Choroid plexus epithelial cell (primary cell): ENCODE measurements around the gene AUTS2.

Source experiments
- DNase-seq: peaks from one replicate; pipeline ENCODE4 v3.0.0-alpha.2; 2010; ENCODE audit warnings: low read depth
- H3K4me3 ChIP-seq: 2 replicates; pipeline ENCODE4 v1.5.1; 2011; ENCODE audit warnings: low read depth, mild to moderate bottlenecking, control low read depth, low read length, moderate library complexity
- CTCF ChIP-seq: conservative IDR thresholded peaks from 2 replicates; pipeline ENCODE4 v1.5.1; 2011; ENCODE audit warnings: low read depth, mild to moderate bottlenecking, control low read depth, inconsistent platforms, low read length, moderate library complexity

The AUTS2 gene

DNA sequence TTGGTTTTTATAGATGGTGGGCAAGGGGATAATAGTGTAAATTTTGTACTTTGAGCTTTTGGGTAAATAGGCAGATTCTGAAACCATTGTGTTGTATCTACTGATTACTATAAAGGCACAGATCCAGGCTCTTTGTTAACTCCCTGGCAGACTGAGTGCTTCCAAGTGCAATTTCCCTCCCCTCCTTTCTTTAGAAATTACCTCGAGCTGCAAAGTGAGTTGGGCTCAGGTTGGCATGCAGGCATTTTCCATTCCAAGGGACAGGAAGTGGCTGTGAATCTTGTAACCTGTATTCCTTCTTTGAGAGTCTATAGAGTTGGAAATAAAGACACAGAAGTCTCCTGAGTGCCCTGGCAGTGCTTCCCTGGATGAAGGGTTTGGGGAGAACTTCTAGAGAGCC lies 1039.5 kb downstream of the AUTS2 start:
- DNase-seq: no peak
- no peak overlapping the region for H3K4me3 ChIP-seq
- no peak for TF ChIP-seq CTCF

- no peak for TF ChIP-seq CTCF
- no peak for DNase-seq
- H3K4me3 ChIP-seq: no peak overlapping the region
Observed at GRCh38 chr7:70638158-70639107, 1040.2 kb downstream of the AUTS2 start.

DNA sequence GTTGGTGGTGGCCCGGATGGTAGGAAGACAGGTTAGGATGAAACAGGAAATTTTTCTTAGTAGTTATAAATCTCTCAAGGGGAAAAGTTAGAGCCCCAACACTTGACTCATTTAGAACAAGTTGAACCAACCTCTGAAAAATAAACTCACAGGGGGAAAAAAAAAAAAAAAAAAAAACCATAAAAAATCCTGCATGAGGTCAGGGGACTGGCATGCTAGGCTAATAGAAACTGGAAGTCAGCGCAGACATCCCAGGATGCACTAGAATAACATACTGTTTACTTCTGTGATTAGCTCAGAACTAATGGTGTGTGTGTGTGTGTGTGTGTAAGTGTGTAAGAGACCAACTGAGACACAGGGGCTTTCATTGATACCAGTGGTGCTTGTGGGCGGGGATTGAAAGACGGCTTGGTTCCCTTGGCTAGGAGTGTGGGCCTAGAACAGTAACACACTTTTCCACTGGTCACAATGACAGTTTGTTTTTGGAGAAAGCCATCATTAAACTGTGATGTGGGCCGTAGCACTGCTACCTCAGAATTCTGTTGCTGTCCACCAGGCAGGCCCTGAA lies 1042.1 kb downstream of the AUTS2 start:
- H3K4me3 ChIP-seq: no peak overlapping the region
- DNase-seq: peak; percentile 63
- TF ChIP-seq CTCF: no peak

GRCh38 chr7:70641882-70642281 lies 1043.6 kb downstream of the AUTS2 start:
- no peak for DNase-seq
- H3K4me3 ChIP-seq: no peak overlapping the region
- TF ChIP-seq CTCF: no peak

GRCh38 chr7:70645279-70645678 lies 1047.0 kb downstream of the AUTS2 start:
- no peak overlapping the region for H3K4me3 ChIP-seq
- no peak for DNase-seq
- no peak for TF ChIP-seq CTCF

- TF ChIP-seq CTCF: no peak
- DNase-seq: no peak
- no peak overlapping the region for H3K4me3 ChIP-seq
Observed at GRCh38 chr7:70645876-70646351, 1047.6 kb downstream of the AUTS2 start.
